AG04450 (cell line): ENCODE data around the gene OPHN1. TPM values are rescaled to one million over a fixed set of nuclear protein-coding genes. Genes with fewer than 3 reads are reported as not detected.
"Not testable (repeated sequence)": the region's sequence is repeated elsewhere in the genome, so short reads cannot be mapped to it uniquely, and the experiment has no call there.

Source experiments
- CTCF ChIA-PET: fragments of 300-600, 350-600 bp; formaldehyde crosslinking; extraction: SDS; loops from one replicate; lab custom pipeline; 2022; ENCODE audit warnings: antibody characterized with exemption, inconsistent platforms; lab: Charles Lee
- POLR2A ChIA-PET: fragments of 350-600 bp; formaldehyde crosslinking; extraction: SDS; loops from one replicate; lab custom pipeline; 2021; ENCODE audit warnings: antibody characterized with exemption, inconsistent platforms; lab: Yijun Ruan, JAX
- DNase-seq: peaks from one replicate; pipeline ENCODE4 v3.0.0-alpha.2; 2011; ENCODE audit warnings: low read depth, low spot score
- H3K27ac ChIP-seq: one replicate; pipeline ENCODE4 v1.5.1; 2012; ENCODE audit warnings: low read depth, low read length, control low read depth
- H3K27me3 ChIP-seq: one replicate; pipeline ENCODE4 v1.6.0; 2012; ENCODE audit warnings: low read length; ENCODE audit not compliant: control insufficient read depth, insufficient read depth
- H3K4me3 ChIP-seq: 2 replicates; pipeline ENCODE4 v1.5.1; 2011; ENCODE audit warnings: mild to moderate bottlenecking, low read depth, low read length, control low read depth
- H3K9me3 ChIP-seq: 2 replicates; pipeline ENCODE4 v1.5.1; 2012; ENCODE audit warnings: low read length; ENCODE audit not compliant: control insufficient read depth, insufficient read depth
- polyA plus RNA-seq: library from polyadenylated mRNA; depleted of rRNA; stranded (reverse); fragments of >200 nt; gene quantifications from 2 replicates; pipeline ENCODE4 v1.2.3, GENCODE V29; 2011
- TF ChIP-seq, protein P1 (sequence below): IDR thresholded peaks from 2 replicates; pipeline ENCODE4 v1.5.1; 2011; ENCODE audit warnings: low read depth, low read length, control low read depth, inconsistent platforms

Gene OPHN1
- polyA plus RNA-seq, 1 experiment = 6.7 TPM

DNA sequence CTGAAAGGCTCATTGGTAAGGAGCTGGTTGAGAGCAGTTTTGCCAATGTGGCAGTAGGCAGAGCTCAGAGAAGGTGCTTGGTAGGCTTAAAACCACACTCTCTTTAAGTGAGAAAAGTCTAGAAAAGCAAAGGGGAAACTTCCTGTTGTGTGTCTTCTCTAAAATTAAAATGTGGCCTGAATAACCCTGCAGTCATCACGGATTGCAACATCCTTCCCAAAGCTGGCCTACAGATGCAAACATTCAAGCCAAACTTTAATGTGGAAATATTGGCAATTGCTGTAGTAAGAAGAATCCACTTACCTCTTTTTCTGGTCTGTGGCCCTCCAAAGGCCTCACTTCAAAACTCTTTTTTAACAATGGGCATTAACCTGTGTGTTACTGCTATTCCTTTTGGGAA is 348.5 kb downstream of the OPHN1 start:
- DNase-seq = peak; percentile 10
- POLR2A ChIA-PET = no interaction called here
- H3K27ac ChIP-seq = no peak overlapping the region
- TF ChIP-seq, protein P1, sequence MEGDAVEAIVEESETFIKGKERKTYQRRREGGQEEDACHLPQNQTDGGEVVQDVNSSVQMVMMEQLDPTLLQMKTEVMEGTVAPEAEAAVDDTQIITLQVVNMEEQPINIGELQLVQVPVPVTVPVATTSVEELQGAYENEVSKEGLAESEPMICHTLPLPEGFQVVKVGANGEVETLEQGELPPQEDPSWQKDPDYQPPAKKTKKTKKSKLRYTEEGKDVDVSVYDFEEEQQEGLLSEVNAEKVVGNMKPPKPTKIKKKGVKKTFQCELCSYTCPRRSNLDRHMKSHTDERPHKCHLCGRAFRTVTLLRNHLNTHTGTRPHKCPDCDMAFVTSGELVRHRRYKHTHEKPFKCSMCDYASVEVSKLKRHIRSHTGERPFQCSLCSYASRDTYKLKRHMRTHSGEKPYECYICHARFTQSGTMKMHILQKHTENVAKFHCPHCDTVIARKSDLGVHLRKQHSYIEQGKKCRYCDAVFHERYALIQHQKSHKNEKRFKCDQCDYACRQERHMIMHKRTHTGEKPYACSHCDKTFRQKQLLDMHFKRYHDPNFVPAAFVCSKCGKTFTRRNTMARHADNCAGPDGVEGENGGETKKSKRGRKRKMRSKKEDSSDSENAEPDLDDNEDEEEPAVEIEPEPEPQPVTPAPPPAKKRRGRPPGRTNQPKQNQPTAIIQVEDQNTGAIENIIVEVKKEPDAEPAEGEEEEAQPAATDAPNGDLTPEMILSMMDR = no peak
- no peaks in the 10 kb centered on the region for H3K27me3 ChIP-seq
- CTCF ChIA-PET = no interaction called here
- H3K4me3 ChIP-seq = no peak overlapping the region
- H3K9me3 ChIP-seq = no peaks in the 10 kb centered on the region

DNA sequence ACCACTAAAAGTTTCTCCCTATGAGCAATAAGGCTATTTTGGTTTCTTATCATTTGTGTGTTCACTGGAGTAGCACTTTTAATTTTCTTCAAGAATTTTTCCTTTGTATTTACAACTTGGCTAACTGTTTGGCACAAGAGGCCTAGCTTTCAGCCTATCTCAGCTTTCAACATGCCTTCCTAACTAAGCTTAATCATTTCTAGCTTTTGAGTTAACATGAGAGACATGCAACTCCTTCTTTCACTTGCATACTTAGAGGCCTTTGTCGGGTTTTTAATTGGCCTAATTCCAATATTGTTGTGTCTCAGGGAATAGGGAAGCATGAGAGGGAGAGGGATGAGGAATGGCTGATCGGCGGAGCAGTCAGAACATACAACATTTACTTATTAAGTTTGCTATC is 349.8 kb downstream of the OPHN1 start:
- TF ChIP-seq, protein P1 = no peak
- CTCF ChIA-PET = no interaction called here
- H3K9me3 ChIP-seq = no peaks in the 10 kb centered on the region
- POLR2A ChIA-PET = no interaction called here
- no peak for DNase-seq
- no peak overlapping the region for H3K27ac ChIP-seq
- H3K4me3 ChIP-seq = no peak overlapping the region
- H3K27me3 ChIP-seq = no peaks in the 10 kb centered on the region

GRCh38 chrX:68079961-68080360 is 353.3 kb downstream of the OPHN1 start:
- Histone ChIP-seq H3K27me3 (no peaks in the 10 kb centered on the region), H3K27ac (no peak overlapping the region), H3K4me3 (no peak overlapping the region), H3K9me3 (no peaks in the 10 kb centered on the region)
- TF ChIP-seq, protein P1 = no peak
- CTCF ChIA-PET = no interaction called here
- POLR2A ChIA-PET = no interaction called here
- DNase-seq = no peak

DNA sequence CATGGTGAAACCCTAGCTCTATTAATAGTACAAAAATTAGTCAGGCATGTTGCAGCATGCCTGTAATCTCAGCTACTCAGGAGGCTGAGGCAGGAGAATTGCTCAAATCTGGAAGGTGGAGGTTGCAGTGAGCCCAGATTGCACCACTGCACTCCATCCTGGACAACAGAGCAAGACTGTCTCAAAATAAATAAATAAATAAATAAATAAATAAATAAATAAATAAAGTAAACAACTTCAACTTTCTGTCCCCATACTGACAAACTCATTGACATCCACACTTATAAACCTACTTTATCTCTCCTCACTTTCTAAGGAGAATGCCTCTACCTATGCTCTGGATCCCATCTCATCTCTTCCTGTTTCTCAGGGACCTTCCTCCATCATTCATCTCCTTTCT is 354.5 kb downstream of the OPHN1 start:
- DNase-seq, H3K4me3 ChIP-seq, H3K27me3 ChIP-seq, CTCF ChIA-PET, H3K9me3 ChIP-seq, H3K27ac ChIP-seq, POLR2A ChIA-PET: not testable (repeated sequence)

GRCh38 chrX:68077378-68077777 is 355.9 kb downstream of the OPHN1 start:
- POLR2A ChIA-PET = no interaction called here
- TF ChIP-seq, protein P1 = no peak
- no peaks in the 10 kb centered on the region for H3K27me3 ChIP-seq
- no peak overlapping the region for H3K27ac ChIP-seq
- CTCF ChIA-PET = no interaction called here
- DNase-seq = no peak
- no peak overlapping the region for H3K4me3 ChIP-seq
- no peaks in the 10 kb centered on the region for H3K9me3 ChIP-seq

- DNase-seq = no peak
- ChIA-PET POLR2A (no interaction called here), CTCF (no interaction called here)
- no peak overlapping the region for H3K27ac ChIP-seq
- no peaks in the 10 kb centered on the region for H3K27me3 ChIP-seq
- H3K9me3 ChIP-seq = no peaks in the 10 kb centered on the region
- H3K4me3 ChIP-seq = no peak overlapping the region
- TF ChIP-seq, protein P1 = no peak
These were observed 361.3 kb downstream of the OPHN1 start for GRCh38 chrX:68072041-68072440.

DNA sequence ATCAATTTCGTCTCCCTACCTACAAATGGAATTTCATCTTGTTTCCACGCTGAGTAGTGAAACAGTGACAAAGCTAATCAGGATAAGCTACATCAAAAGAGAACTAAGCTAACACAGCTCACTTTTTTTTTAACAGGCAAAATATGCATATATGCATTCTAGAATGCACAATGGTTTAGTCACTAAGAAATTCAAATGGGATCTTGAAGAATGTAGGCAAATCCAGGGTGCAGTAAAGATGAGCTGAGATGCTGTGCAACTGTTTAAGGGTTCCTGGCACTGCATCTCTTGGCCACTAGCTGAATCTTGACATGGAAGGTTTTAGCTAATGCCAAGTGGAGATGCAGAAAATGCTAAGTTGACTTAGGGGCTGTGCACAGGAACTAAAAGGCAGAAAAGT is 363.2 kb downstream of the OPHN1 start:
- CTCF ChIA-PET = interaction anchor here (1.2 kb wide), 1 partner anchor 75 kb away, joined by 4 read pairs; no protein-coding TSS in a partner anchor
- H3K27ac ChIP-seq, H3K9me3 ChIP-seq, H3K4me3 ChIP-seq, POLR2A ChIA-PET, H3K27me3 ChIP-seq, DNase-seq: not testable (repeated sequence)
